Nephron (organoid): ENCODE measurements around the gene GPRC6A.

Source experiments
- H3K27ac Mint-ChIP-seq, 3 experiments: 2 replicates each; pipeline ENCODE4 v1.8.0; 2020; ENCODE audit warnings: mixed read lengths in 3 of 3, mild to moderate bottlenecking in 2 of 3, moderate library complexity in 1 of 3
- H3K27me3 Mint-ChIP-seq: 2 replicates; pipeline ENCODE4 v1.8.0; 2021; ENCODE audit warnings: low read depth, mild to moderate bottlenecking, moderate library complexity, mixed read lengths
- H3K36me3 Mint-ChIP-seq: 2 replicates; pipeline ENCODE4 v1.8.0; 2020; ENCODE audit warnings: low read depth, mixed read lengths
- H3K4me1 Mint-ChIP-seq: 2 replicates; pipeline ENCODE4 v1.8.0; 2020; ENCODE audit warnings: mixed read lengths
- H3K4me3 Mint-ChIP-seq, 3 experiments: 2 replicates each; pipeline ENCODE4 v1.8.0; 2020; ENCODE audit warnings: mild to moderate bottlenecking in 3 of 3, mixed read lengths in 3 of 3, moderate library complexity in 2 of 3
- H3K9me3 Mint-ChIP-seq: 2 replicates; pipeline ENCODE4 v1.8.0; 2020; ENCODE audit warnings: mixed read lengths
- TF ChIP-seq, protein P1 (sequence below), 3 experiments: fragments of 200-600 bp; sonication (generic); IDR thresholded peaks; one replicate each; pipeline ENCODE4 v1.5.0; 2021; ENCODE audit warnings: antibody characterized with exemption in 3 of 3; ENCODE audit not compliant: unreplicated experiment in 3 of 3

Gene GPRC6A

GRCh38 chr6:116799945-116800344 is 28.9 kb downstream of the GPRC6A start:
- H3K9me3 Mint-ChIP-seq, result no peaks in the 10 kb centered on the region
- TF ChIP-seq, protein P1, sequence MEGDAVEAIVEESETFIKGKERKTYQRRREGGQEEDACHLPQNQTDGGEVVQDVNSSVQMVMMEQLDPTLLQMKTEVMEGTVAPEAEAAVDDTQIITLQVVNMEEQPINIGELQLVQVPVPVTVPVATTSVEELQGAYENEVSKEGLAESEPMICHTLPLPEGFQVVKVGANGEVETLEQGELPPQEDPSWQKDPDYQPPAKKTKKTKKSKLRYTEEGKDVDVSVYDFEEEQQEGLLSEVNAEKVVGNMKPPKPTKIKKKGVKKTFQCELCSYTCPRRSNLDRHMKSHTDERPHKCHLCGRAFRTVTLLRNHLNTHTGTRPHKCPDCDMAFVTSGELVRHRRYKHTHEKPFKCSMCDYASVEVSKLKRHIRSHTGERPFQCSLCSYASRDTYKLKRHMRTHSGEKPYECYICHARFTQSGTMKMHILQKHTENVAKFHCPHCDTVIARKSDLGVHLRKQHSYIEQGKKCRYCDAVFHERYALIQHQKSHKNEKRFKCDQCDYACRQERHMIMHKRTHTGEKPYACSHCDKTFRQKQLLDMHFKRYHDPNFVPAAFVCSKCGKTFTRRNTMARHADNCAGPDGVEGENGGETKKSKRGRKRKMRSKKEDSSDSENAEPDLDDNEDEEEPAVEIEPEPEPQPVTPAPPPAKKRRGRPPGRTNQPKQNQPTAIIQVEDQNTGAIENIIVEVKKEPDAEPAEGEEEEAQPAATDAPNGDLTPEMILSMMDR (IDR thresholded peaks at IDR 0.05; ENCODE audit: unreplicated experiment in 3 of 3), result no peak
- peaks cover 4% of the 10 kb centered on the region for H3K27me3 Mint-ChIP-seq
- no peaks in the 10 kb centered on the region for H3K36me3 Mint-ChIP-seq
- no peak overlapping the region for H3K27ac Mint-ChIP-seq
- no peaks in the 10 kb centered on the region for H3K4me1 Mint-ChIP-seq
- H3K4me3 Mint-ChIP-seq, result no peak overlapping the region

DNA sequence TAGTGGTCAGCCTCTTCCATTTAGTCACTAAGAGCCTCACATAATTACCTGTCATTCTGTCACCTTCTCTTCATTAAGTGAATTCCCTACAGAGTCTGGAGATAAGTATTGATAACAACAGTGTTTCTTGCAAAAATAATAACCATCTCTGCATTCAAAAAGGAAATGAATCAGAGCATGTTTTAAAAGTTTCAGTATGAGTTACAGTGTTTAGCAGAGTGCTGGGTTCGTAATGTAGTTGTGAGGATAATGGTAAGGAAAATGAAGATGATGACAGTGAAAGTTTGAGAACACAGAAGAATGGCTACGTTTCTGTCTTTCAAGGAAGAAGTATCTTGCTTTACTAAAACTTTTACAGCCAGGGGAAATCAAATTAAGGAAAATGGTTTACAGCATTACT is 31.3 kb downstream of the GPRC6A start:
- TF ChIP-seq, protein P1 (IDR thresholded peaks at IDR 0.05; ENCODE audit: unreplicated experiment in 3 of 3), result no peak

GRCh38 chr6:116793224-116793623 is 35.7 kb downstream of the GPRC6A start:
- H3K4me3 Mint-ChIP-seq, result no peak overlapping the region
- no peaks in the 10 kb centered on the region for H3K9me3 Mint-ChIP-seq
- TF ChIP-seq, protein P1 (IDR thresholded peaks at IDR 0.05; ENCODE audit: unreplicated experiment in 3 of 3), result no peak
- H3K36me3 Mint-ChIP-seq, result no peaks in the 10 kb centered on the region
- no peaks in the 10 kb centered on the region for H3K27me3 Mint-ChIP-seq
- no peaks in the 10 kb centered on the region for H3K4me1 Mint-ChIP-seq
- H3K27ac Mint-ChIP-seq, result no peak overlapping the region

More for the DNA sequence above, 31.3 kb downstream of the GPRC6A start:
- Mint-ChIP-seq H3K4me3 (no peak overlapping the region), H3K9me3 (no peaks in the 10 kb centered on the region), H3K27ac (no peak overlapping the region), H3K36me3 (no peaks in the 10 kb centered on the region), H3K4me1 (no peaks in the 10 kb centered on the region), H3K27me3 (peaks cover 4% of the 10 kb centered on the region)

DNA sequence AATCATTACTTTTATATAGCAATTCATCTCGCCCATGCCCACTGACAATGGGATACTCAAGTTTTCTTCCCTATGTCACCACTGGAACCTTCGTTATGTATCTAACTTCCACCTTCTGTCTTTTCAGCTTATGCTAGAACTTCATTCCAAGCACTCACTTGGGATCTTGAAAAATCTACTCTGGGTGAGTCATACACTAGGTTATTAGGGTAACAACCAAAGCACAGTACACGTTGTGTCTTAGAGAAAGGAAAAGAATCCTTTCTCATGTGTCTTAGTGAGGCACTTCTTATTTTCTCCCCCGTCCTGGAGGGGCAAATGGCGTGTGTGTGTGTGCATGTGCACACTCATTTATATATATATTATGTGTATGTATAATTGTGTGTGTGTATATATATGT is 45.0 kb downstream of the GPRC6A start:
- TF ChIP-seq, protein P1 (IDR thresholded peaks at IDR 0.05; ENCODE audit: unreplicated experiment in 3 of 3), result no peak
- Mint-ChIP-seq H3K36me3 (no peaks in the 10 kb centered on the region), H3K4me3 (no peak overlapping the region), H3K4me1 (no peaks in the 10 kb centered on the region), H3K9me3 (no peaks in the 10 kb centered on the region), H3K27me3 (no peaks in the 10 kb centered on the region), H3K27ac (no peak overlapping the region)

DNA sequence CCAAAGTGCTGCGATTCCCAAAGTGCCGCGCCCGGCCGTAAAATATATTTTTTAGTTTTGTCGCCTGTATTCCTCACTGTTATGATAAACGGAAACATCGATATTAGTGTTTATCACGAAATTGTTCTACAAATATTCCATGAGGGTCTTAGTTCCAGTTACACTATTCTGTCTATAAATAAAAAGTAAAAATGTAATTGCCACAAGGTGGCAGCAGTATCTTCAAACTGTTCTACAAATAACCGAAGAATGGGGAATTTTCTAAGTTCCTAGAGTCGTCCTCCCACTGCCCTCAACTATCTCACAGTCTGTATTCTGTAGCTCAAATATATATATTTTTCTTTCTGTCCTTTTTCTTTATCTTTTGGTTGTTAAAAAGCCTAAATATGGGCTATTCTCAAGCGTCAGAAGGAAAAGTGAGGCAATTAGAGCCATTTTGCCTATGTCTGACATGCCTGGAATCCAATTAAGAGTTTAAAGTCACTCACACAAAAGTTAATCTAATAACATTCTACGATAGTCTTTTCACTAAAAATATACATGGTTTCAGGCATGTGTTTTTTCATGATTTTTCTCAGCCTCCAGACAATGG is 49.2 kb downstream of the GPRC6A start:
- Mint-ChIP-seq H3K9me3 (peaks cover 2% of the 10 kb centered on the region), H3K27ac (no peak overlapping the region), H3K27me3 (no peaks in the 10 kb centered on the region), H3K4me1 (no peaks in the 10 kb centered on the region), H3K36me3 (no peaks in the 10 kb centered on the region), H3K4me3 (no peak overlapping the region)
- TF ChIP-seq, protein P1 (IDR thresholded peaks at IDR 0.05; ENCODE audit: unreplicated experiment in 3 of 3), result peak; percentile 38 to 59 (median 50)

- Mint-ChIP-seq H3K36me3 (no peaks in the 10 kb centered on the region), H3K4me1 (no peaks in the 10 kb centered on the region), H3K4me3 (no peak overlapping the region), H3K9me3 (peaks cover 2% of the 10 kb centered on the region), H3K27ac (no peak overlapping the region), H3K27me3 (peaks cover 11% of the 10 kb centered on the region)
- TF ChIP-seq, protein P1 (IDR thresholded peaks at IDR 0.05; ENCODE audit: unreplicated experiment in 3 of 3), result no peak
Measured at GRCh38 chr6:116773886-116774285, 55.0 kb downstream of the GPRC6A start.
